HG02943 (cell line): ENCODE data around the gene IGSF8.

Experiments
- ATAC-seq: cut with Tn5 transposase; IDR thresholded peaks from one replicate; pipeline ENCODE4 v1.9.1; 2021; ENCODE audit warnings: mild to moderate bottlenecking, low read depth, moderate library complexity; ENCODE audit not compliant: unreplicated experiment

Gene IGSF8

DNA sequence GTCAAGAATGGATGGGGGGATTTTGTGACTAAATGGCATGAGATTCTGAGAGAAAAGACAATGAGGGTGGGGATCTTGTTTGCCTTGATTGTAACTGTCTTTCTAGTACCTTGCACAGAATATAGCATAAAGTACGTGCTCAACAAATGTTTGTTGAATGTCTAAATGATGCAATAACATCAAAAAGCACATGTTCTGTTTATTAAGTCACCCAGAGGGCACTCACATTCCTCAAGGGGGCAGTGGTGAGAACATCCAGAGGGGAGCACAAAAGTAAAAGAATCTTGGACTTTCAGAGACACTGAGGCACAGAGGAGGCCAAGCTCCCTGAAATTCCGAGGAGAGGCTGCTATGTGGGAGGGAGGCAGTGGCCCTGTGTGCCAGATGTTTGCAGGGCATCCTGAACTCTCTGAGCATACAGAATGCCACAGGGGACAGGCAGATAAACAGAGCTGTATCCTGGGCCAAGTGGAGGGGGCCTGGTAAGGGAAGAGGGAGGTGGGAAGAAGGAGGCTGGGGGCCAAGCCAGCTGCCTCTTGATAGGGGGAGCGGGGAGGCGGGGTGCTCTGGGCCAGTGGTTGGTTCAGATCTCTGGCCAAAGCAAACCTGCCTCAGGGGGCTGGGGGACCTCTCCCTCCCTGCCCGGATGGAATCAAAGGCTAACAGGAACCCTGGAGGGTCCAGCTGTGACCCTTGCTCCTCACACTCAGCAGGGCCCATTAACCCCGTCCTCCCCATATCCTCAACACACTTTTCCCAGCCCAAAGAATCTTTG, 10.7 kb upstream of the IGSF8 start:
- ATAC-seq, result no peak

DNA sequence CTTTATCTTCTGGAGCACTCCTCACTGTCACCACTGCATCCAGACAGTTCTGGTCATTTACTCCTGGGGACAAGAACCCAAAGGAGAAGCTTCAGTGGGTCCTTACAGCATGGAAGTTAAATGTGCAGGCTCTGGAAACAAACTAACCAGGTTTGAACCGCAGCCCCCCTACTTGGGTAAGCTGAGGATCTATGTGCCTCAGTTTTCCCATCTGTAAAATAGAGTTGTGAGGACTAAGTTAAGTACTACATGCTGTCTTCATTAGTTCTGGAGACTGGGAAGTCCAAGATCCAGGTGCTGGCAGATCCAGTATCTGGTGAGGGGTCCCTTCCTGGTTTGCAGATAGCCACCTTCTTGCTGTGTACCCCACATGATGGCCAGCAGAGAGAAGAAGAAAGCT, 9.1 kb upstream of the IGSF8 start:
- ATAC-seq, result no peak

DNA sequence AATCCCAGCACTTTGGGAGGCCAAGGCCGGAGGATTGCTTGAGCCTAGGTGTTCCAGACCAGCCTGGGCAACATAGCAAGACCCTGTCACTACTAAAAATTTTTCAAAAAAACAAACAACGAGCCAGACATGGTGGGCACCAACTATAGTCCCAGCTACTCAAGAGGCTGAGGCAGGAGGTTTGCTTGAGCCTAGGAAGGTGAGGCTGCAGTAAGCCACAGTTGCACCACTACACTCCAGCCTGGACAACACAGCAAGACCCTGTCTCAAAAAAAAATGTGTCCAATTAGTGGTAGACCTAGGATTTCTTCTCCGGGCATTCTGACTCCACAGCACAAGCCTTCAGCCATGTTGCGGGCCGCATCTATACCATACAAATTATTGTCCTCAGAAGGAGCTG, 6.7 kb upstream of the IGSF8 start:
- no peak for ATAC-seq

DNA sequence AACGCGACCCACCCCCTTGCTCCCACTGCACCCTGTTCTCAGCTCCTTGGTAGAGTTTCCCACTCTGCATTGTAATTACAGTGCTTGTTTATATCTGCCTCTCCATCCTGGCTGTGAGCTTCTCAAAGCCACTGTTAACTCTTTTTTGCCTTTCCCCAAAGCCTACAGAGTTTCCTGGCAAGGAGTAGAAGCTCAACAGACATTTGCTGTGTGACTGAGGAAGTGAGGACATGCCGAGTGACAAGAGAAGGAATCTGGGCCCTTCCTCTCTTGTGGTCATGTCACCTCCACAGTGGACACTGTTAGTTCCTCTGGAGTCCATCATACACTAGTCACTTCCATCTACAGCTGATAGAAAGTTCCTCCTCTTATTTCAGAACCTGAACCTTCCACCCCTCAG, 6.1 kb upstream of the IGSF8 start:
- no peak for ATAC-seq

DNA sequence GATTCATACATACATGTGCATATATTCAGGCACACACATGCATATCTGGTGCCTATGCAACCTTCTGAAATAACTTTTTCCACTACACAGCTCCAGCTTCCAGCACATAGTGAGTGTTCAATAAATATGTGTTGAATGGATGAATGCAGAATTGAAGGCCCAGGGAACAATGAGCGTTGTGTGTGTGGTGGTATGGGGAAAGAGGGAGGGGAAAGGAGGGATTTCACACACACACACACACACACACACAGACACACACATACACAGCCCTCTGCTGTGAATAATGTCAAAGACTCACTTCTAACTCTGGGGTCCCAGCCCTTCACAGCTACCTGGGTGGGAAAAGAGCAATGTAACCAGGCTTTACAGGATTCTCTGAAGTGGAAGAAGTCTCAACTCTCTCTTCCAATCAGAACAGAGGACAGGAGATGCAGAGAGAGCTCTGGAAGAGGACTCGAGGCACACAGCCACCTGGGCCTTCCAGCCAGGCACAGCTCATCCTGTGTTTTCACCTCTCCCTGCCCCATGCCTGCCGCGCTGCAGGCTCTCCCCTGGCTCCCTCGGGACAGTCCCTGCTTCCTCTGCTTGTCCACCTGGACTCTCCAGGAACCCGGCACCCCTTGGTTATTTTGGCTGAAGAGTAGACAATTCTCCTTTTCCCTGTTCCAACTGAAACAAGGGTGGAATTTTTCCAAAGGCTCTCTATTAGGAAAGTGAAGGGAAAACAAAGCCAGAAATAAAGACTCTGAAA, 5.4 kb upstream of the IGSF8 start:
- ATAC-seq, result no peak

DNA sequence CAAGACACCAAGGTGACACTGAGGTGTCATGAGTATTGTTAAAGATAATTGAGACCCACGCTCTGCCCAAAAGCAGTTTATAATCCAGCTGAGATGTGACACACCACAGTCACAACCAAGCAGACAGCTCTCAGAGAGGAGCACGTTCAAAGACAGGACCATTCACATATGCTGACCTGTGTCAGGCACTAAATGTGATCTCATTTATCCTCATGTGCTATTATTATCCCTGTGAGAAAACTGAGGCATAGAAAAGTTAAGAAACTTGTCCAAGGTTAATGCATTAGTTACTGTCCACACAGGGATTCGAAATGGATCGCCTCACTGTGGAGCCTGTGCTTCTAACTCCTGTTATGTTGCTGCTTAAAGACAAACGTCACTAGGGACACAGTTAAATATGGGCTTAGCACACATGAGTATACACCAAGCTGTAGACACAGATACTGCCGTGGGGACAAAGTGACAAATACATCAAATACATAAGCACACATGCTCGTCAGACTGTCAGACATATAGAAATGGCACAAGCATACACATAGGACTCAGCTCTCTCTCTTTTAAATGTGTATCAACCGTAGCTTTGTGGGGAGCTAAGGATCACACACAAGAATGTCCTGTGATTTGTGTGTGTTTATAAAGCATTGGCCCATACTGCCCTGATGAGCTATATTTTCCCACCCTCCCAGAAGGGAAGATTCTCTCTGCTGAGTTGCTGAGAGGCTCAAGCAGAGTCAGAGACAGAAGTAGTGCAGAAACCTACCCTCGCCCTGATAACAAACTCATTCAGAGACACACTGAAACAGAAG, 3.5 kb upstream of the IGSF8 start:
- no peak for ATAC-seq

DNA sequence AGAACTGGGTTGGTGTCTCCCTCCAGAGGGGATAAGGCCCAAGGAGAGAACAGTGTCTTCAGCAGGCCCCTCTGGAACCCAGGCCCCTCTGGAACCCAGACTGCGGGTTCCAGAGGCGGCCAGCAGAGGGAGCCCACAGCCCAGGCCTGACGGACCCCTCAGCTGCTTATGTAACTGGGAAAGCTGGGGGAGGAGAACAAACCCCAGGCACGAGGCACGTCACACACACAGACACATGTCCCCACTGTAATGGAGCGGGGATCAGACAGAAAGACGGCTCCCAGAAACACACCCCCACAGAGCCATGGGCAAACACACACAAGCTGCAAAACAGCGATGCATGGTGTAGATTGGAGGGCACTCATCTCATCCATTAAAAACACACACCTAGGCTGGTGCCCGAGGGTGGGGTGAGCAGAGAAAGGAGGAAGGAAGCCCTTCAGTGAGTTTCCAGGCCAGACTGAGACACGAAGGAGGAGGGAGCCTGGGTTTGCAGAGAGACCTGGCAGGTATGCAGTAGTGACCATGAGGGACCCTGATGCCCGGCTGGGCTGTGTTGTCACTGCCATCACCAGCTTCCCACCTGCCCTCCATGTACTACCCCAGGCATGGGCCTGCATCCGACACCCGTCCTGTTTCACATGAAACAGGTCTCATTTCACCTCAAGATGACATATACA, 2.8 kb upstream of the IGSF8 start:
- no peak for ATAC-seq

DNA sequence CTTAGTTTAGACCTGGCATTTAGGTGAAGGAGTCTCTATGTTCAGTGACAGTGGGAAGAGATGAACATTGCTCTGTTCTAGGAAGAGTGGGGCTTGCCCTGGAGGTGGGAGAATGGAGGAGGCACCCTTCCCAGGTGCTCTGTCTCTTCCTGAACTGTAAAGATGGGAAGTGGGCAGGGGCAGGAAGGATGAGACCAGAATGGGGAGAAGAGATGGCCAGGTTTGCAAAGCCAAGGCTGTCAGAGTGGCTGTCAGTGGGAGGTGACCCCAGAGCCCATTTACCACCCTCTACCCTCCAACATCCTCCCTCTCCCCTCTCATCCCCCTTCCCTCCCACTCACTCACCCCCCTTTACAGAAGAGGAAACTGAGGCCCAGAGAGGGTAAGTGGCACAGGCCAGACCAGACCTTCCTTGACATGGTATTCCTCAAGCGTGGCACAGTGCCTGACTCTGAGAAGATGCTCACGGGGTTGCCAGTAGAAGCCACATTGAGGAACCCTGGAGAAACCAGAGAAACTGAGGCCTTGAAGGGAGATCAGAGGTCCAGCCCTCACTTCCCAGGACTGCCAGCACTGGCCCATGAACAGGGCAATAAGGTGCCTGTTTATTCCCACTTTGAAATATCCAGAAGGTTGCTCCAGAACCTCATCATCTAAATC, 1.4 kb upstream of the IGSF8 start:
- no peak for ATAC-seq

DNA sequence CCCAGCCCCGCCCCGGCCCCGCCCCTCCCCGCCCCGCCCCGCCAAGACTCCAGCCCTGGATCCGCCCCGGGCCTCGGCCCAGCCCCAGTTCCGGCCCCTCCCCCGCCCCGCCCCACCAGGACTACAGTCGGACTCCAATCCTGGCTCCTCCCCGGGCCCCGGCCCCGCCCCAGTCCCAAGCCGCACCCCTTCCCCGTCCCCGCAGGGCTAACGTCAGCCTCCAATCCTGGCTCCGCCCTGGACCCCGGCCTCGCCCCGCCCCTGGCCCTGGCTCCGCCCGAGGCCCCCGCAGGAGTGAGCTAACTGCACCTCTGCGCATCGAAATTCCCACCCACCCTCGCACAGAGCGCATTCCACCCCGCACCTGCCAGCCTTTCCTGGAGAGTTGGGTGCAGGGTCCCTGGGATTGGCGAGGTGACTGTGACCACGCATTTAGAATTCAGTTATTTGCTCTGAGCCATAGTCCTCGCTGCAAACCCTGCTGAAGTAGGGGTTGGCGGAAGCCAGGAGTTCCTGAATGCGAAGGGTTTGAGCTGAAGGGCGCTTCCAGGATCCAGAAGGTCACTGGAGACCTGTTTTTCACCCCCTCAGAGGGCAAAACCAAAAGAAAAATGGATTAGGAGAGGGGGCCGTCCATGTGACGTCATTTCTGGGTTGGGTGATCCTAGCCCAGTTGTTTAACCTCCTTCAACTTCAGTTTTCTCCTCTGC, 588 bp upstream of the IGSF8 start:
- ATAC-seq, result peak; percentile 69

DNA sequence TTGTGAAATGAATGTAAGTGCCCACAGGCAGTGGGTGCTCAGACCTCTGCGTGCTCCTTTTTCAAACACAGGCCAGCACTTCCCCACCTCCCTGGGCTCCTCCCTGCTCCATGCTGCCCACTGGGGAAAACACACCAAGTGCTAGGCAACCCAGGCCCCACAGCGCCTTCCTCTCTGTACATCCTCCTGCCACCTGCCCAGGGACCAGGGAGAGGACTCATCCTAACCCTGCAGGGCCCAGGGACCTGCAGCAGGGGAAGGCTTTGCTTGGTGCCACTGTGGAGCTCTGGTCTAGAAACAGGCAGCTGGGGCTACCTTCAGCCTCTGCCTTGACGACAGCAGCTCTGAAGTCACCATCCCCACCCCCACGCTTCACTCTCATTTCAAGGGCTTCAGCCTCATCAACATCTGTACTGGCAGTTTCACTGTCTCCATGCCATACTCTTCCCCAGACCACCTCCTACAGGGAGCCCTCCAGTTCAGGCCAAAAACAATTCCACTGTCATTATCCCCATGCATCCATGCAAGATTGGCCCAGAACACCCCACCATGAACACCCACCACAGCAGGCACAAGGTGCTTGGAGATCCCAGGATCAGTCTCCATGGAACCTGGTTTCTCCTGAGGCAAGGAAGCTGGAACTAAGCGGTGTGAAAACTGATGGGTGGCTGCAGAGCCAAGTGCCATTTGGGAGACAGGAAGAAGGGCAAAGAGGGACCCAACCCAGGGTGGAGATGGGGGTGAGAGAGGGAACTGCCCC, 1.1 kb downstream of the IGSF8 start:
- no peak for ATAC-seq

DNA sequence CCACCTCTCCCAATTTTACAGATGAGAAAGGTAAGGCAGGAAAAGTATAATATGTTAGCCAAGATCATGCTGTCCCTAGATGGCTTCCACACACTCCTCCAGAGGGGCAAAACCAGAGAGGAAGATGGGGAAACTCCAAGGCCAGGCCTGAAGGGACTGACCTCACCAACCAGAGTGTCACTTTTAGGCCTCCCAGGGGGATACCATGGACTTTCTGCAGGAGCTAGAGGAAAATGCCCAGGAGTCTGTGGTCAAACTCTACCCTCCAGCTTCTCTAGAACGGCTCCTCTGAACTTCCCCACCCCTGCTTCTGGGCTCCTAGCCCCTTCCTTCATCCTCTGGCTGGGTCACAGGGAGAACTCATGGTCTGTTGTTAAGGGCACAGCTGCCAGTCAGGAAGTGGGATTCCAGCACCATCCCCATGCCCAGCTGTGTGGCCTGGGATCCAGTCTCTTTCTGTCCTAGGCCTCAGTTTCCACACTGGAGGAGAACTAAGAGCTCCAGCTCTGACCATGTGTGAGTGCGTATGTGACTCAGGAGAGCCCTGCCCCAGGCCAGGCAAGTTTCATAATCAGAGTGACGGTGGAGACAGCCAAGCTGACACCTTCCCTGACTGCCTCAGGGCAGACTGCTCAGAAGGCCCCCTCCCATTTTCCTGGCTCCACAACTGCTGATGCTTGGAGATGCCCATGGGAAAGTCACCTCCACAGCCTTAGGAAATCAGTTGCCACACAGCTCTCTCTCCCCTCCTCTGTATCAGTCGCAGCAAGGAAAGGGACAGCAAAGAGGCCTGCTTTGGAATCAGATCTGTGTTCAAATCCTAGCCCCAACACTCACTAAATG, 1.9 kb downstream of the IGSF8 start:
- ATAC-seq, result no peak

DNA sequence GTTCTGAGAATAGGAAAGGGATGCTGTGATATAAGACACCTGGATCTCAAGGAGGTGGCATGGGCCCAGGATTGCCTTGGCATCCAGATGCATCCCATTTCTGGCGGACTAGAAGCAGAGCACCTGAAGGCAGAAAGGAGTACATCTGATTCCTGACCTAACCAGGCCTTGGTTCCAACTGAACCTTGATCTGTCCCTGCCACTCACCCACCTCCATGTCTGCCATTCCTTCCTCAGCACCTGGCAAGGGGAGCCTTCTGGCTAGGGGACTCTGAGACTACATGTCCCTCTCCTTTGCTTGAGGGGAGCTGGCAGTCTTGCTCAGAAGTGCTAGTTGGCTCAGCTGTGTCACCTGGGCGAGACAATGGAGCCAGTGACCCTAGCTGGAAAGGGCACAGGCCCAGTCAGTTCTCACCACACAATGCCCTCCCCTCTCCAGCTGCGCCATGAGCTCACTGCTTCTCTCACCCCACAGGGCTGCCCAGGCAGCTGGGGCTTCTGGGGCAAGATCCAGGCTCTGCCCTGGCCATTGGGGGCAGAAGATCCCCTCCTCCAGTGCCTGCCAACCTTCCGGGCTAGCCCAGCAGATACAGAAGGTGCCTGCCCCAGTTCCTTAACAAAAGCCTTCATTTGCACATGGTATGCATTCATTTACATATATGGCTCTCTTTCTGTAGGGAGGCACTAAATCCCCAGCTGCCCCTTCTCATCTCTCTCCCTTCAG, 2.9 kb downstream of the IGSF8 start:
- no peak for ATAC-seq

DNA sequence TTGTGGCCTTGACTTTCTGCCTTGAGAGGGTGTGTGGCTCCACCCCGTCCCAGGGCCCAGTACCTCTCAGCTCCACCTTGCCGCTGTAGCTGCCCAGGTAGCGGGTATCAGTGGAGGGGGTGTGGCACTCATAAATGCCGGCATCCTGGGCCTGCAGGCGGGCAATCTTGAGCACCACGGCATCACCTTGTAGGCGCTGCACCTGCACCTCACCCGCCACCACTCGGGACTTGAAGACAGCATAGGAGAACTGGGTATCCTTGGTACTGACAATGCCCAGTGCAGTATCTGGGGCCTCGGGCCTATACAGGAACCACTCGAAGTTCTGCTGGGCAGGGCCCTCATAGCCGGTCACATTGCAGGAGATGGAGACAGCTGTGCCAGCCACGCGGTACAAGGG, 3.6 kb downstream of the IGSF8 start:
- no peak for ATAC-seq

DNA sequence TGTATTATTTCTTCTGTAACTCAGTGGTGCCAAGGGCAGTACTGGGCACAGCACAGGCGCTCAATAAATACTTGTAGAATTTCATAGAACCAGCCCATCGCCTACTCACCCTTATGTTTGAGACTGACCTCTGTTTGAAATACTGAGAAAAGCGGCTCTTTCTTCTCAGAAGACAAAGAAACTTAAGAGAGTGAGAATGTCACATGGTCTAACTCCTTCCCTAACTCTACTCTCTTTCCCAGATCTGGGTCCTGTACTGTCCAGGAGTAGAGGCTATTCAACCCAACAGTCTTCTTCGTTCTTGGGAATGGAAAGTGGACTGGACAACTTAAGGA, 4.2 kb downstream of the IGSF8 start:
- no peak for ATAC-seq

DNA sequence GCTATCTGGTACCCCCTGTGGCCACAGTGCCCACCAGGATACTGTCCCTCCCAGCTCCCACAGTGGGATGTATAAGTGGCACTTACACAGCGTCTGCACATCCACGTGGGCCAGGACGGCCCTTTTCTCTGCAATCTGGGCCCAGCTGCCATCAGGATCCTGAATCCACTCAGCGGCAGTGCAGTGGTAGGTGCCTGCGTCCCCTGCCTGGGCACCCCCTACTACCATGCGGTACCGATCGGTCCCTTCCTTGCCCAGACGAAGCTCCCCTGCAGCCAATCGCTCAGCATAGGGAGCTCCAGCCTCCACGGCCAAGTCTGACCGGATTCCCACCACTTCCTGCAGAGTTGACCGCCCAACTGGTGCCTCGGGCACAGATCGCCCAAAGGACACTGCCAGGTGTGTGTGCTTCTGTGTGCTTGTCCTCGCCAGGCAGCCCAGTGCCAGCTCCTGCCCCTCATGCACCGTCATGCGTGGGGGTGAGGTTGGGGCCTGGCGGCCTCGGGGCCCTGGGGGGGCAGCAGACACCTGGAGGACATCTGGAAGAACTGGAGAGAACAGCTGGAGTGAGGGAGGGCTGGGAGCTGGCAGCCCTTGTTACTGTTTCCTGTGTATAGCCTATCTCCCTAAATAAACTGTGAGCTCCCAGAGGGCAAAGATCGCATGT, 4.7 kb downstream of the IGSF8 start:
- no peak for ATAC-seq

DNA sequence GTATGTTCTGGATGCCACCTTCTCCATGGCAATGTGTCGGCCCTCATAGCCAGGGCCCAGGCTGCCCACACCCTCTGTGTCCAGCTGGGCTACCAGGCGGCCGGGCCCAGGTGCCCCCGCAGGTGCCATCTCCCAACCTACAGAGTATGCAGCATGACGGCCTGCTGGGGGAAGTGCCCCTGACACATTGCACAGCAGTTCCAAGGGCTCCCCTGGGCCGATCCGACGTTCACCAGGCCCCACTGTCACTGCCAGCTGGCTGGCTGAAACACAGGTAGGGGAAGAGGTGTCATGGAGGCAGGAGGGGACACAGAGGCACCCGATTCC, 5.4 kb downstream of the IGSF8 start:
- no peak for ATAC-seq

DNA sequence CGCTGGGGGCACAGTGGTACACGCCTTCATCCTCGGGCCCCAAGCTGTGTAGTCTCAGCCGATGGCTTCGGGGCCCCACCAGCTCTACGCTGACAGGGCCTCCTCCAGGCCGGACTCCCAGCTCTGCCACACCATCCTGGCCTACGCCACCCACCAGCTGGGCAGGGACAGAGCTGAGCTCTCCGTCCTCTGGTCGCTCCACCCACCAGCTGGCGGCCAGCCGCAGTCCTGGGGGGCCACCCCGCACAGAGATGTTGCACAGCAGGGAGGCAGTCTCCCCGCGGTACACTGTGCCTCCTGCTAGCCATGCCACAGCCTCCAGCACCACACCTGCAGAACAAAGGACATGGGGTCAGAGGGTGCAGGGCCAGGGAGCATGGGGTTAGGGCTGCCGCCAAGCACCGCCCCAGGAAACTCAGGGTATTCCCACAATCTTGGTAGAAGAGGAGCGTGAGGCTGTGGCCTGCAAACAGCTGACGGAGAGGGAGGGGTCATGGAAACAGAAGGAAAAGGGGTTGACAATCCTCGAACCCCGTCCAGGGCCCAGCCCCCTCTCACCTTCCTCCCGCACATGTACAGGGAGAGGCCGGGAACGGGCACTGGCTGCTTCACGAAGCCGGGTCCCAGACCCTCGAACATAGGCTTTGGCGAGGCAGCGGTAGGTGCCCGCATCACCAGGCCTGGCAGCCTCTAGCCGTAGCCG, 5.9 kb downstream of the IGSF8 start:
- no peak for ATAC-seq
